HEK293 (cell line): ENCODE data around the gene CFAP58.
A peak's percentile ranks its signal among the peaks of the same experiment; 100 is the strongest.

ENCODE experiments used
- CTCF ChIA-PET: fragments of 350-600 bp; formaldehyde crosslinking; extraction: SDS; loops from one replicate; lab custom pipeline; 2021; ENCODE audit warnings: antibody characterized with exemption; lab: Yijun Ruan, JAX
- POLR2A ChIA-PET: fragments of 300-600 bp; formaldehyde crosslinking; extraction: SDS; loops from one replicate; lab custom pipeline; 2020; ENCODE audit warnings: antibody characterized with exemption, inconsistent platforms; lab: Yijun Ruan, JAX
- H3K27ac ChIP-seq: fragments of 200-500 bp; sonication (Bioruptor generic); 2 replicates; pipeline ENCODE4 v1.5.1; 2014; ENCODE audit warnings: low read depth, low read length, control low read depth, inconsistent platforms; ENCODE audit errors: extremely low read depth
- H3K36me3 ChIP-seq, 2 experiments: fragments of 200-500 bp in 1 of 2; sonication (Bioruptor generic) in 1 of 2; 1 replicate in 1 of 2; 2 replicates in 1 of 2; pipeline ENCODE4 v1.5.1; 2014 to 2017; ENCODE audit warnings: inconsistent platforms in 2 of 2, low read length in 2 of 2; ENCODE audit not compliant: control insufficient read depth in 2 of 2, insufficient read depth in 1 of 2
- H3K4me1 ChIP-seq: fragments of 200-500 bp; sonication (Bioruptor generic); 2 replicates; pipeline ENCODE4 v1.5.1; 2014; ENCODE audit warnings: mild to moderate bottlenecking, low read length, inconsistent platforms; ENCODE audit not compliant: control insufficient read depth, insufficient read depth
- H3K4me3 ChIP-seq: 2 replicates; pipeline ENCODE4 v1.5.1; 2011; ENCODE audit warnings: low read depth, mild to moderate bottlenecking, control low read depth, low read length, moderate library complexity
- H3K9me3 ChIP-seq: fragments of 200-500 bp; sonication (Bioruptor generic); 2 replicates; pipeline ENCODE4 v1.5.1; 2014; ENCODE audit warnings: low read depth, low read length, inconsistent platforms; ENCODE audit not compliant: control insufficient read depth, insufficient read depth
- FEZF1 ChIP-seq: fragments of 450-650 bp; formaldehyde crosslinking; IDR thresholded peaks from 2 replicates; pipeline ENCODE4 v1.5.1; 2016; ENCODE audit warnings: missing biosample characterization, missing genetic modification characterization
- IKZF3 ChIP-seq: fragments of 450-650 bp; IDR thresholded peaks from 2 replicates; pipeline ENCODE4 v1.5.0; 2018; ENCODE audit warnings: missing biosample characterization, mild to moderate bottlenecking, missing genetic modification characterization, moderate library complexity
- KLF9 ChIP-seq: fragments of 450-650 bp; formaldehyde crosslinking; IDR thresholded peaks from 2 replicates; pipeline ENCODE4 v1.5.1; 2016; ENCODE audit warnings: missing biosample characterization, missing genetic modification characterization, low read depth
- MYNN ChIP-seq: fragments of 450-650 bp; formaldehyde crosslinking; IDR thresholded peaks from 2 replicates; pipeline ENCODE4 v1.5.1; 2016; ENCODE audit warnings: missing biosample characterization, missing genetic modification characterization, borderline replicate concordance
- OSR2 ChIP-seq: fragments of 450-650 bp; formaldehyde crosslinking; IDR thresholded peaks from 2 replicates; pipeline ENCODE4 v1.5.1; 2016; ENCODE audit warnings: missing biosample characterization, missing genetic modification characterization
- SP3 ChIP-seq: fragments of 450-650 bp; formaldehyde crosslinking; IDR thresholded peaks from 2 replicates; pipeline ENCODE4 v1.5.1; 2016; ENCODE audit warnings: missing biosample characterization, missing genetic modification characterization
- ZBTB21 ChIP-seq: fragments of 450-650 bp; formaldehyde crosslinking; IDR thresholded peaks from 2 replicates; pipeline ENCODE4 v1.5.1; 2017; ENCODE audit warnings: missing biosample characterization, missing genetic modification characterization
- ZBTB48 ChIP-seq: fragments of 450-650 bp; formaldehyde crosslinking; IDR thresholded peaks from 2 replicates; pipeline ENCODE4 v1.5.1; 2016; ENCODE audit warnings: missing biosample characterization, missing genetic modification characterization
- ZFP3 ChIP-seq: fragments of 450-650 bp; formaldehyde crosslinking; IDR thresholded peaks from 2 replicates; pipeline ENCODE4 v1.5.1; 2016; ENCODE audit warnings: low read depth, missing biosample characterization, missing genetic modification characterization
- ZFP69B ChIP-seq: fragments of 450-650 bp; formaldehyde crosslinking; IDR thresholded peaks from 2 replicates; pipeline ENCODE4 v1.5.1; 2016; ENCODE audit warnings: missing biosample characterization, missing genetic modification characterization
- ZNF174 ChIP-seq: fragments of 450-650 bp; formaldehyde crosslinking; IDR thresholded peaks from 2 replicates; pipeline ENCODE4 v1.5.0; 2017; ENCODE audit warnings: missing biosample characterization, mild to moderate bottlenecking, missing genetic modification characterization
- ZNF354C ChIP-seq: fragments of 450-650 bp; formaldehyde crosslinking; IDR thresholded peaks from 2 replicates; pipeline ENCODE4 v1.5.1; 2016; ENCODE audit warnings: missing biosample characterization, missing genetic modification characterization, low read depth, borderline replicate concordance
- ZNF366 ChIP-seq: fragments of 450-650 bp; formaldehyde crosslinking; conservative IDR thresholded peaks from 2 replicates; pipeline ENCODE4 v1.5.1; 2016; ENCODE audit warnings: missing biosample characterization, missing genetic modification characterization
- ZNF404 ChIP-seq: fragments of 450-650 bp; formaldehyde crosslinking; IDR thresholded peaks from 2 replicates; pipeline ENCODE4 v1.5.1; 2017; ENCODE audit warnings: missing biosample characterization, missing genetic modification characterization
- ZNF510 ChIP-seq: fragments of 450-650 bp; formaldehyde crosslinking; IDR thresholded peaks from 2 replicates; pipeline ENCODE4 v1.5.1; 2018; ENCODE audit warnings: mild to moderate bottlenecking, missing genetic modification characterization, missing biosample characterization; ENCODE audit not compliant: insufficient replicate concordance
- ZNF555 ChIP-seq: fragments of 450-650 bp; formaldehyde crosslinking; conservative IDR thresholded peaks from 2 replicates; pipeline ENCODE4 v1.5.1; 2017; ENCODE audit warnings: missing biosample characterization, mild to moderate bottlenecking, missing genetic modification characterization, inconsistent platforms
- ZNF624 ChIP-seq: fragments of 450-650 bp; formaldehyde crosslinking; IDR thresholded peaks from 2 replicates; pipeline ENCODE4 v1.5.1; 2017; ENCODE audit warnings: missing biosample characterization, missing genetic modification characterization
- TF ChIP-seq, protein P1 (sequence below): fragments of 450-650 bp; formaldehyde crosslinking; IDR thresholded peaks from 2 replicates; pipeline ENCODE4 v1.5.1; 2016; ENCODE audit warnings: missing biosample characterization, missing genetic modification characterization, borderline replicate concordance
- TF ChIP-seq, protein P2 (sequence below): fragments of 450-650 bp; formaldehyde crosslinking; IDR thresholded peaks from 2 replicates; pipeline ENCODE4 v1.5.1; 2016; ENCODE audit warnings: missing biosample characterization, missing genetic modification characterization
- TF ChIP-seq, protein P3 (sequence below): fragments of 450-650 bp; formaldehyde crosslinking; IDR thresholded peaks from 2 replicates; pipeline ENCODE4 v1.5.1; 2016; ENCODE audit warnings: missing biosample characterization, missing genetic modification characterization, low read depth
- TF ChIP-seq, protein P4 (sequence below): fragments of 450-650 bp; formaldehyde crosslinking; IDR thresholded peaks from 2 replicates; pipeline ENCODE4 v1.5.1; 2016; ENCODE audit warnings: missing biosample characterization, missing genetic modification characterization
- TF ChIP-seq, protein P5 (sequence below): fragments of 450-650 bp; formaldehyde crosslinking; IDR thresholded peaks from 2 replicates; pipeline ENCODE4 v1.5.1; 2016; ENCODE audit warnings: missing biosample characterization, missing genetic modification characterization

CFAP58 gene

DNA sequence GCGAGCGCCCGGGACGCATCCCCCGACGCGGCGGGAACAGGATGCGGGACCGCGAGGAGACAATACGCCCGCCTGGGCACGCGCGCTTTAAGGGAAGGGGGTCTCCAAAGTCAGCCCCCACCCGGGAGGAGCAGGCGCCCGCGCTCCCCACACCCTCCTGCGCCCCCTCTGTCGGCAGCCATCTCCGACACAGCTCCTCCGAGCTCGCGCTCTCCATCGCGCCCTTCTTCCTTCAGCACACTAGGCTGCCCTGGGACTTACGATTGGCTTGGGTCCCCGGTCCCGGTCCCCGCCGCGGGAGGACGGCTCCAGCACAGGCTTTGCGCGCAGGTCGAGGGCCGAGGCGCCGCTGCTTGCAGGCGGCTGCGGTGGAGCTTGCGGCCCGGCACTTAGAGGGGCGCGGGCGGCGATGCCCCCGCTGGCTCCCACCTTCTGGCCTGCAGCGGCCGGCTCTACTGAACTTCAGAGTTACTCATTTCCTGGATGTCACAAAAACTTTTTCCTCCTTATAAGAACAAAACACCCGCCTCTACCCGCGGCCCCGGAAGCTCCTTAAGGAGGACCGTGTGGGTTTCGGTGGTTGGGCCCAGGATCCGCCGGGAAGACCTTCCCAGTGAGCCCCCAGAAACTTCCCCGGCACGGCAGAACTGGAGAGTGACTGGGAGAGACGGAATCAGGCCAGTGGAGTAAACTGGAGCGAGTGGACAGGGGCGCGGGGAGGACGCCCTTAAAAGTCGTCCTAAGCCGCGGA lies 15.5 kb upstream of the CFAP58 start, which contains the start of gene ITPRIP (continued):
- TF ChIP-seq, protein P1, sequence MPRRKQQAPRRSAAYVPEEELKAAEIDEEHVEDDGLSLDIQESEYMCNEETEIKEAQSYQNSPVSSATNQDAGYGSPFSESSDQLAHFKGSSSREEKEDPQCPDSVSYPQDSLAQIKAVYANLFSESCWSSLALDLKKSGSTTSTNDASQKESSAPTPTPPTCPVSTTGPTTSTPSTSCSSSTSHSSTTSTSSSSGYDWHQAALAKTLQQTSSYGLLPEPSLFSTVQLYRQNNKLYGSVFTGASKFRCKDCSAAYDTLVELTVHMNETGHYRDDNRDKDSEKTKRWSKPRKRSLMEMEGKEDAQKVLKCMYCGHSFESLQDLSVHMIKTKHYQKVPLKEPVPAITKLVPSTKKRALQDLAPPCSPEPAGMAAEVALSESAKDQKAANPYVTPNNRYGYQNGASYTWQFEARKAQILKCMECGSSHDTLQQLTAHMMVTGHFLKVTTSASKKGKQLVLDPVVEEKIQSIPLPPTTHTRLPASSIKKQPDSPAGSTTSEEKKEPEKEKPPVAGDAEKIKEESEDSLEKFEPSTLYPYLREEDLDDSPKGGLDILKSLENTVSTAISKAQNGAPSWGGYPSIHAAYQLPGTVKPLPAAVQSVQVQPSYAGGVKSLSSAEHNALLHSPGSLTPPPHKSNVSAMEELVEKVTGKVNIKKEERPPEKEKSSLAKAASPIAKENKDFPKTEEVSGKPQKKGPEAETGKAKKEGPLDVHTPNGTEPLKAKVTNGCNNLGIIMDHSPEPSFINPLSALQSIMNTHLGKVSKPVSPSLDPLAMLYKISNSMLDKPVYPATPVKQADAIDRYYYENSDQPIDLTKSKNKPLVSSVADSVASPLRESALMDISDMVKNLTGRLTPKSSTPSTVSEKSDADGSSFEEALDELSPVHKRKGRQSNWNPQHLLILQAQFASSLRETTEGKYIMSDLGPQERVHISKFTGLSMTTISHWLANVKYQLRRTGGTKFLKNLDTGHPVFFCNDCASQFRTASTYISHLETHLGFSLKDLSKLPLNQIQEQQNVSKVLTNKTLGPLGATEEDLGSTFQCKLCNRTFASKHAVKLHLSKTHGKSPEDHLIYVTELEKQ: no peak
- no peak; the same call in none of the 2 replicates for TF ChIP-seq SP3
- TF ChIP-seq ZNF555 (tag by site-specific recombination): no peak

DNA sequence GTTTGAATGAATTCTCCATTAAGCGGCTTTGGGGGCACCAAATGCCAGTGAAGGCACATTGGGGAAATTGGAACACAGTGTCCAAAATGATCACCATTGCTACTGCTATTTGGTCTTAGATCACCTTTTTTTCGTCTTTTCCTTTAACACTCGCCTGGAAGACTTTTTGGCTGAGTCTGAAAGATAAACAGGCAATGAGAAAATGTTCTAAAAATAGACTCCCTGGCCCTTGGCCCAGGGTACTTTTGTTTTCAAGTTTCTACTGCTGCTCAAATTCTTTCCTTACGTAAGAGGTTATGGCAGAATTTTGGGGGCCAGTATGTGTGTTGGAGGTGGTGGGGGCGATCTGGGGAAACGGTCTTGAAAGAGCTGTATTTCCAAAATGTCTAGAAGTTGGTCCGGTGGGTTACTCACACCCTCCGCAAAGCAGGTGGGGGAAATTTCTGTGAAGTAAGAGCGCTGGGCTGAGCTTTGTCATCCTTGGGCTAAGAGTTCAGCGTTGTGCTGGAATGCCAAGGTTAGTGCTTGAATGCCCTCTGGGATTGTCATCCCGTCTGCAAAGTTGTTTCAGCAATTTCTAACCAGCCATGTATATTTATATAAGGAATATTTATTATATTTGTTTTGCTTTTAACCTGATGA lies 14.0 kb upstream of the CFAP58 start:
- POLR2A ChIA-PET: no interaction called here
- no peak for TF ChIP-seq ZNF174 (tag by site-specific recombination)
- TF ChIP-seq ZBTB48: peak; percentile 62
- TF ChIP-seq, protein P2, sequence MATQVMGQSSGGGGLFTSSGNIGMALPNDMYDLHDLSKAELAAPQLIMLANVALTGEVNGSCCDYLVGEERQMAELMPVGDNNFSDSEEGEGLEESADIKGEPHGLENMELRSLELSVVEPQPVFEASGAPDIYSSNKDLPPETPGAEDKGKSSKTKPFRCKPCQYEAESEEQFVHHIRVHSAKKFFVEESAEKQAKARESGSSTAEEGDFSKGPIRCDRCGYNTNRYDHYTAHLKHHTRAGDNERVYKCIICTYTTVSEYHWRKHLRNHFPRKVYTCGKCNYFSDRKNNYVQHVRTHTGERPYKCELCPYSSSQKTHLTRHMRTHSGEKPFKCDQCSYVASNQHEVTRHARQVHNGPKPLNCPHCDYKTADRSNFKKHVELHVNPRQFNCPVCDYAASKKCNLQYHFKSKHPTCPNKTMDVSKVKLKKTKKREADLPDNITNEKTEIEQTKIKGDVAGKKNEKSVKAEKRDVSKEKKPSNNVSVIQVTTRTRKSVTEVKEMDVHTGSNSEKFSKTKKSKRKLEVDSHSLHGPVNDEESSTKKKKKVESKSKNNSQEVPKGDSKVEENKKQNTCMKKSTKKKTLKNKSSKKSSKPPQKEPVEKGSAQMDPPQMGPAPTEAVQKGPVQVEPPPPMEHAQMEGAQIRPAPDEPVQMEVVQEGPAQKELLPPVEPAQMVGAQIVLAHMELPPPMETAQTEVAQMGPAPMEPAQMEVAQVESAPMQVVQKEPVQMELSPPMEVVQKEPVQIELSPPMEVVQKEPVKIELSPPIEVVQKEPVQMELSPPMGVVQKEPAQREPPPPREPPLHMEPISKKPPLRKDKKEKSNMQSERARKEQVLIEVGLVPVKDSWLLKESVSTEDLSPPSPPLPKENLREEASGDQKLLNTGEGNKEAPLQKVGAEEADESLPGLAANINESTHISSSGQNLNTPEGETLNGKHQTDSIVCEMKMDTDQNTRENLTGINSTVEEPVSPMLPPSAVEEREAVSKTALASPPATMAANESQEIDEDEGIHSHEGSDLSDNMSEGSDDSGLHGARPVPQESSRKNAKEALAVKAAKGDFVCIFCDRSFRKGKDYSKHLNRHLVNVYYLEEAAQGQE (tag by site-specific recombination): no peak
- TF ChIP-seq ZFP69B (tag by site-specific recombination): no peak
- TF ChIP-seq, protein P3, sequence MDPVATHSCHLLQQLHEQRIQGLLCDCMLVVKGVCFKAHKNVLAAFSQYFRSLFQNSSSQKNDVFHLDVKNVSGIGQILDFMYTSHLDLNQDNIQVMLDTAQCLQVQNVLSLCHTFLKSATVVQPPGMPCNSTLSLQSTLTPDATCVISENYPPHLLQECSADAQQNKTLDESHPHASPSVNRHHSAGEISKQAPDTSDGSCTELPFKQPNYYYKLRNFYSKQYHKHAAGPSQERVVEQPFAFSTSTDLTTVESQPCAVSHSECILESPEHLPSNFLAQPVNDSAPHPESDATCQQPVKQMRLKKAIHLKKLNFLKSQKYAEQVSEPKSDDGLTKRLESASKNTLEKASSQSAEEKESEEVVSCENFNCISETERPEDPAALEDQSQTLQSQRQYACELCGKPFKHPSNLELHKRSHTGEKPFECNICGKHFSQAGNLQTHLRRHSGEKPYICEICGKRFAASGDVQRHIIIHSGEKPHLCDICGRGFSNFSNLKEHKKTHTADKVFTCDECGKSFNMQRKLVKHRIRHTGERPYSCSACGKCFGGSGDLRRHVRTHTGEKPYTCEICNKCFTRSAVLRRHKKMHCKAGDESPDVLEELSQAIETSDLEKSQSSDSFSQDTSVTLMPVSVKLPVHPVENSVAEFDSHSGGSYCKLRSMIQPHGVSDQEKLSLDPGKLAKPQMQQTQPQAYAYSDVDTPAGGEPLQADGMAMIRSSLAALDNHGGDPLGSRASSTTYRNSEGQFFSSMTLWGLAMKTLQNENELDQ: no peak
- no peak for TF ChIP-seq ZNF354C
- TF ChIP-seq, protein P4, sequence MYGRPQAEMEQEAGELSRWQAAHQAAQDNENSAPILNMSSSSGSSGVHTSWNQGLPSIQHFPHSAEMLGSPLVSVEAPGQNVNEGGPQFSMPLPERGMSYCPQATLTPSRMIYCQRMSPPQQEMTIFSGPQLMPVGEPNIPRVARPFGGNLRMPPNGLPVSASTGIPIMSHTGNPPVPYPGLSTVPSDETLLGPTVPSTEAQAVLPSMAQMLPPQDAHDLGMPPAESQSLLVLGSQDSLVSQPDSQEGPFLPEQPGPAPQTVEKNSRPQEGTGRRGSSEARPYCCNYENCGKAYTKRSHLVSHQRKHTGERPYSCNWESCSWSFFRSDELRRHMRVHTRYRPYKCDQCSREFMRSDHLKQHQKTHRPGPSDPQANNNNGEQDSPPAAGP: no peak
- peak; percentile 78; the same call in 1 of the 2 replicates for TF ChIP-seq MYNN (tag by site-specific recombination)
- TF ChIP-seq ZNF510 (tag by site-specific recombination): no peak
- TF ChIP-seq ZNF366 (tag by site-specific recombination): 0 out of 2 replicates have a peak, but pooled peaks have one; percentile 46
- TF ChIP-seq ZNF624 (tag by site-specific recombination): no peak
- no peak for TF ChIP-seq ZFP3 (tag by site-specific recombination)
- peak; percentile 20; the same call in 1 of the 2 replicates for TF ChIP-seq FEZF1 (tag by site-specific recombination)
- TF ChIP-seq, protein P5, sequence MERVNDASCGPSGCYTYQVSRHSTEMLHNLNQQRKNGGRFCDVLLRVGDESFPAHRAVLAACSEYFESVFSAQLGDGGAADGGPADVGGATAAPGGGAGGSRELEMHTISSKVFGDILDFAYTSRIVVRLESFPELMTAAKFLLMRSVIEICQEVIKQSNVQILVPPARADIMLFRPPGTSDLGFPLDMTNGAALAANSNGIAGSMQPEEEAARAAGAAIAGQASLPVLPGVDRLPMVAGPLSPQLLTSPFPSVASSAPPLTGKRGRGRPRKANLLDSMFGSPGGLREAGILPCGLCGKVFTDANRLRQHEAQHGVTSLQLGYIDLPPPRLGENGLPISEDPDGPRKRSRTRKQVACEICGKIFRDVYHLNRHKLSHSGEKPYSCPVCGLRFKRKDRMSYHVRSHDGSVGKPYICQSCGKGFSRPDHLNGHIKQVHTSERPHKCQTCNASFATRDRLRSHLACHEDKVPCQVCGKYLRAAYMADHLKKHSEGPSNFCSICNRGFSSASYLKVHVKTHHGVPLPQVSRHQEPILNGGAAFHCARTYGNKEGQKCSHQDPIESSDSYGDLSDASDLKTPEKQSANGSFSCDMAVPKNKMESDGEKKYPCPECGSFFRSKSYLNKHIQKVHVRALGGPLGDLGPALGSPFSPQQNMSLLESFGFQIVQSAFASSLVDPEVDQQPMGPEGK: peak; percentile 72
- TF ChIP-seq KLF9: no peak
- TF ChIP-seq OSR2 (tag by site-specific recombination): no peak
- TF ChIP-seq ZBTB21 (tag by site-specific recombination): 0 out of 2 replicates have a peak, but pooled peaks have one; percentile 35
- no peak for TF ChIP-seq IKZF3 (tag by site-specific recombination)
- TF ChIP-seq ZNF404 (tag by site-specific recombination): no peak

More for the DNA sequence above, 14.0 kb upstream of the CFAP58 start:
- H3K36me3 ChIP-seq: no peaks in the 10 kb centered on the region
- H3K4me1 ChIP-seq: peaks cover 15% of the 10 kb centered on the region
- peak overlapping the region; percentile 84 for H3K4me3 ChIP-seq
- H3K9me3 ChIP-seq: no peaks in the 10 kb centered on the region
- H3K27ac ChIP-seq: peak overlapping the region; percentile 98
- CTCF ChIA-PET: interaction anchor here (0.9 to 2.6 kb wide), 5 partner anchors 11 to 50 kb away, joined by 3 to 19 read pairs (median 7); no protein-coding TSS in a partner anchor
